GM19328 (cell line): ENCODE data around the gene ZNF256.

Experiments used
- ATAC-seq: cut with Tn5 transposase; IDR thresholded peaks from one replicate; pipeline ENCODE4 v1.9.1; 2021; ENCODE audit warnings: mild to moderate bottlenecking, moderate library complexity; ENCODE audit not compliant: unreplicated experiment

ZNF256 gene

GRCh38 chr19:57947419-57948134 lies at the start of gene ZNF256:
Gene ZNF256, minus strand, starts transcription at chr19:57947706. Its CDS starts 232 bp downstream, at chr19:57947474.
- peak; percentile 85 for ATAC-seq

- ATAC-seq: no peak
These were observed 45.3 kb upstream of the ZNF256 start for GRCh38 chr19:57992841-57993240.

- ATAC-seq: no peak
These were observed 31.2 kb upstream of the ZNF256 start for GRCh38 chr19:57978586-57979289.

GRCh38 chr19:57974434-57974833 lies 26.9 kb upstream of the ZNF256 start, which contains the start of gene C19orf18:
Gene C19orf18, minus strand, starts transcription at chr19:57974534. Its CDS starts 102 bp downstream, at chr19:57974432.
- ATAC-seq: no peak

- no peak for ATAC-seq
These were observed 17.3 kb upstream of the ZNF256 start for GRCh38 chr19:57964761-57965160.

GRCh38 chr19:57961785-57962184 lies 14.3 kb upstream of the ZNF256 start:
- no peak for ATAC-seq

GRCh38 chr19:57954996-57955395 lies 7.5 kb upstream of the ZNF256 start:
- no peak for ATAC-seq

GRCh38 chr19:57949702-57950101 lies 2.2 kb upstream of the ZNF256 start:
- ATAC-seq: no peak

- ATAC-seq: no peak
These were observed 1.8 kb upstream of the ZNF256 start for GRCh38 chr19:57949296-57949695.

GRCh38 chr19:57947088-57947418 lies 453 bp downstream of the ZNF256 start:
- ATAC-seq: peak; percentile 22

GRCh38 chr19:57946316-57946715 lies 1.2 kb downstream of the ZNF256 start:
- no peak for ATAC-seq

- ATAC-seq: no peak
These were observed 5.9 kb downstream of the ZNF256 start for GRCh38 chr19:57941593-57941992.

GRCh38 chr19:57935731-57936130 lies 11.8 kb downstream of the ZNF256 start:
- ATAC-seq: no peak

- ATAC-seq: no peak
These were observed 12.5 kb downstream of the ZNF256 start, which contains the start of gene ZNF418 for GRCh38 chr19:57934820-57935665. Gene ZNF418, minus strand, starts transcription at chr19:57935402. Its CDS starts 1,580 bp downstream, at chr19:57933822.

- ATAC-seq: no peak
These were observed 19.9 kb downstream of the ZNF256 start for GRCh38 chr19:57927587-57927986.

GRCh38 chr19:57916168-57916995 lies 31.1 kb downstream of the ZNF256 start, which contains the start of gene ZNF417:
Gene ZNF417, minus strand, starts transcription at chr19:57916592. Its CDS starts 181 bp downstream, at chr19:57916411.
- ATAC-seq: peak; percentile 87

- ATAC-seq: no peak
These were observed 33.0 kb downstream of the ZNF256 start for GRCh38 chr19:57914531-57914930.

GRCh38 chr19:57907394-57907793 lies 40.1 kb downstream of the ZNF256 start:
- no peak for ATAC-seq

GRCh38 chr19:57905258-57905657 lies 42.2 kb downstream of the ZNF256 start:
- ATAC-seq: no peak

- ATAC-seq: no peak
These were observed 43.8 kb downstream of the ZNF256 start for GRCh38 chr19:57903618-57904184.
